ENCODE data around the gene TNIP2.
"Not testable (repeated sequence)": the region's sequence is repeated elsewhere in the genome, so short reads cannot be mapped to it uniquely, and the experiment has no call there.

Gene TNIP2

GRCh38 chr4:2767705-2768074 lies 11.6 kb upstream of the TNIP2 start:
- DNase-seq: no peak

GRCh38 chr4:2767046-2767704 lies 11.0 kb upstream of the TNIP2 start:
- DNase-seq: no peak

- DNase-seq: no peak
Measured at GRCh38 chr4:2765832-2766526, 9.8 kb upstream of the TNIP2 start.

GRCh38 chr4:2763511-2763967 lies 7.4 kb upstream of the TNIP2 start:
- no peak for DNase-seq

GRCh38 chr4:2762486-2763370 lies 6.6 kb upstream of the TNIP2 start:
- DNase-seq: not testable (repeated sequence)

- no peak for DNase-seq
Measured at GRCh38 chr4:2762048-2762447, 5.9 kb upstream of the TNIP2 start.

- DNase-seq: no peak
Measured at GRCh38 chr4:2761035-2761923, 5.1 kb upstream of the TNIP2 start.

GRCh38 chr4:2757426-2757825 lies 1.3 kb upstream of the TNIP2 start:
- no peak for DNase-seq

GRCh38 chr4:2756691-2757350 lies 685 bp upstream of the TNIP2 start:
- no peak for DNase-seq

- DNase-seq: no peak
Measured at GRCh38 chr4:2754848-2755819, 1.0 kb downstream of the TNIP2 start.

- no peak for DNase-seq
Measured at GRCh38 chr4:2753436-2753835, 2.7 kb downstream of the TNIP2 start.

- DNase-seq: no peak
Measured at GRCh38 chr4:2750719-2751605, 5.2 kb downstream of the TNIP2 start.

- DNase-seq: no peak
Measured at GRCh38 chr4:2746891-2747695, 9.0 kb downstream of the TNIP2 start.

GRCh38 chr4:2745981-2746806 lies 9.9 kb downstream of the TNIP2 start:
- no peak for DNase-seq

GRCh38 chr4:2745516-2745915 lies 10.6 kb downstream of the TNIP2 start:
- DNase-seq: no peak

GRCh38 chr4:2744576-2745270 lies 11.4 kb downstream of the TNIP2 start:
- DNase-seq: no peak

Data from hippocampal formation (tissue), 2 donors.